Karpas-422 (cell line): ENCODE data around the gene SEMG2. TPM values are rescaled to one million over a fixed set of nuclear protein-coding genes. Genes with fewer than 3 reads are reported as not detected.

Source experiments
- DNase-seq: peaks from one replicate; pipeline ENCODE4 v3.0.0-alpha.2; 2015
- H2AFZ ChIP-seq: fragments of 200-600 bp; sonication (generic); 2 replicates; pipeline ENCODE4 v1.6.1; 2014; ENCODE audit warnings: antibody characterized with exemption, low read length, mixed read lengths
- H3K27ac ChIP-seq: fragments of 200-600 bp; sonication (generic); 2 replicates; pipeline ENCODE4 v1.5.1; 2014; ENCODE audit warnings: mild to moderate bottlenecking, low read length, moderate library complexity
- H3K27me3 ChIP-seq: fragments of 200-600 bp; sonication (generic); 2 replicates; pipeline ENCODE4 v1.6.1; 2014; ENCODE audit warnings: low read length, mixed read lengths
- H3K36me3 ChIP-seq: fragments of 200-600 bp; sonication (generic); 2 replicates; pipeline ENCODE4 v1.6.1; 2014; ENCODE audit warnings: low read length, mixed read lengths; ENCODE audit not compliant: insufficient read depth
- H3K4me1 ChIP-seq: fragments of 200-600 bp; sonication (generic); 2 replicates; pipeline ENCODE4 v1.6.1; 2014; ENCODE audit warnings: mild to moderate bottlenecking, low read length, mixed read lengths
- H3K4me2 ChIP-seq: fragments of 200-600 bp; sonication (generic); 2 replicates; pipeline ENCODE4 v1.6.1; 2014; ENCODE audit warnings: low read length, low read depth, mild to moderate bottlenecking; ENCODE audit not compliant: poor library complexity, severe bottlenecking
- H3K4me3 ChIP-seq: fragments of 200-600 bp; sonication (generic); 2 replicates; pipeline ENCODE4 v1.5.1; 2014; ENCODE audit warnings: mild to moderate bottlenecking, antibody characterized with exemption, low read length, mixed read lengths
- H3K79me2 ChIP-seq: fragments of 200-600 bp; sonication (generic); 2 replicates; pipeline ENCODE4 v1.6.1; 2014; ENCODE audit warnings: mild to moderate bottlenecking, low read length, mixed read lengths
- H3K9ac ChIP-seq: fragments of 200-600 bp; sonication (generic); 2 replicates; pipeline ENCODE4 v1.6.0; 2014; ENCODE audit warnings: low read length
- H3K9me2 ChIP-seq: fragments of 200-600 bp; sonication (generic), shearing (Covaris generic); replicated peaks from 2 replicates; pipeline ENCODE4 v1.6.0; 2014; ENCODE audit warnings: mild to moderate bottlenecking, low read length, moderate library complexity; ENCODE audit not compliant: insufficient read depth
- H3K9me3 ChIP-seq: fragments of 300-700, 200-600 bp; sonication (generic); 2 replicates; pipeline ENCODE4 v1.6.1; 2014; ENCODE audit warnings: low read length, mixed read lengths
- H4K20me1 ChIP-seq: fragments of 200-600 bp; sonication (generic); 2 replicates; pipeline ENCODE4 v1.6.1; 2014; ENCODE audit warnings: mild to moderate bottlenecking, antibody characterized with exemption, low read length, low read depth; ENCODE audit not compliant: insufficient read depth
- total RNA-seq: library from RNA; depleted of rRNA; stranded (reverse); fragments of >200 nt; shearing (Covaris generic); gene quantifications from 2 replicates; pipeline ENCODE4 v1.2.3, GENCODE V29; 2014; ENCODE audit warnings: low replicate concordance; rRNA removed

SEMG2 gene, protein sequence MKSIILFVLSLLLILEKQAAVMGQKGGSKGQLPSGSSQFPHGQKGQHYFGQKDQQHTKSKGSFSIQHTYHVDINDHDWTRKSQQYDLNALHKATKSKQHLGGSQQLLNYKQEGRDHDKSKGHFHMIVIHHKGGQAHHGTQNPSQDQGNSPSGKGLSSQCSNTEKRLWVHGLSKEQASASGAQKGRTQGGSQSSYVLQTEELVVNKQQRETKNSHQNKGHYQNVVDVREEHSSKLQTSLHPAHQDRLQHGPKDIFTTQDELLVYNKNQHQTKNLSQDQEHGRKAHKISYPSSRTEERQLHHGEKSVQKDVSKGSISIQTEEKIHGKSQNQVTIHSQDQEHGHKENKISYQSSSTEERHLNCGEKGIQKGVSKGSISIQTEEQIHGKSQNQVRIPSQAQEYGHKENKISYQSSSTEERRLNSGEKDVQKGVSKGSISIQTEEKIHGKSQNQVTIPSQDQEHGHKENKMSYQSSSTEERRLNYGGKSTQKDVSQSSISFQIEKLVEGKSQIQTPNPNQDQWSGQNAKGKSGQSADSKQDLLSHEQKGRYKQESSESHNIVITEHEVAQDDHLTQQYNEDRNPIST
- not detected in 2 replicates for total RNA-seq

DNA sequence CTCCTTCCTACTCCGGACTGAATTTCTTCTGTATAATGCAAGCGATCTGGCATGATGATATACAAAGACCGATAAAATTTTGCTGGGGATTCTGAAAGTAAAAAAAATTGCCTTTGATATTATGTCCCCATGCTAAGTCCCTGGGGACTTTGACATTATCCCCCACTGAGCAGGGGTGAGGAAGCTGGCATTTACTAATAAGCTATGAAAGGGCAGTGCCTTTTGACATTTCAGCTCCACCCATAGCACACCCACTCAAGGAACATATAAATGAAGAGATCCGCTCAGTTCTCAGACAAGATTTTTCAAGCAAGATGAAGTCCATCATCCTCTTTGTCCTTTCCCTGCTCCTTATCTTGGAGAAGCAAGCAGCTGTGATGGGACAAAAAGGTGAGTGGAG lies at the start of gene SEMG2:
Gene SEMG2 (plus strand): TSS at position 298 of the 400 bp plus-strand sequence. CDS start 17 bp downstream, at position 315.
- Histone ChIP-seq H3K4me1 (no peaks in the 10 kb centered on the region), H4K20me1 (no peaks in the 10 kb centered on the region), H3K79me2 (no peaks in the 10 kb centered on the region), H3K9ac (no peak within 1 kb of the TSS), H3K4me2 (no peak within 1 kb of the TSS), H3K9me2 (no peaks in the 10 kb centered on the region), H3K27me3 (no peaks in the 10 kb centered on the region), H3K36me3 (no peaks in the 10 kb centered on the region), H3K9me3 (no peaks in the 10 kb centered on the region), H3K4me3 (no peak within 1 kb of the TSS), H2AFZ (no peak within 1 kb of the TSS), H3K27ac (no peak within 1 kb of the TSS)
- DNase-seq, result no peak

DNA sequence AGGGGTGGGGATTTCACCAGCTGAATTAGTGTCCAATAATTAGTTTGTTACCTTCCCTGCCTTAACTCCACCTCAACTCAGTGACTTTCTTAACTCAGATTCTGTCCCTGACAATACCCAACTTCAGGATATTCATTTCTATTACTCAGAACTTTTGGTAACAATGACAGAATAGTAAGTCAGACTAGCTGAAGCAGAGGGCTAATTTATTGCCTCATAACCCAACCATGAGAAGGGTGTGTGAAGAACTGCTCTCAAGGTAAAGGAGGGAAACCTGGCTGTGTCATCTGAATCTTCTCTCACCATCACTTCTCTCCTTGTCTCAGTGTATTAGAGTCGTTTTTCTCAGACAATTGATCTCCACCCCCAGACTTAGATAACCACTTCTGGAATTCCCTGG lies 47.7 kb upstream of the SEMG2 start:
- H3K27me3 ChIP-seq, result no peaks in the 10 kb centered on the region
- H3K4me3 ChIP-seq, result no peak overlapping the region
- H3K4me1 ChIP-seq, result no peaks in the 10 kb centered on the region
- no peak overlapping the region for H2AFZ ChIP-seq
- DNase-seq, result no peak
- H3K36me3 ChIP-seq, result no peaks in the 10 kb centered on the region
- no peak overlapping the region for H3K27ac ChIP-seq
- H3K9ac ChIP-seq, result no peak overlapping the region
- no peaks in the 10 kb centered on the region for H3K79me2 ChIP-seq
- no peaks in the 10 kb centered on the region for H3K9me3 ChIP-seq
- H4K20me1 ChIP-seq, result no peaks in the 10 kb centered on the region
- no peaks in the 10 kb centered on the region for H3K9me2 ChIP-seq
- no peak overlapping the region for H3K4me2 ChIP-seq

DNA sequence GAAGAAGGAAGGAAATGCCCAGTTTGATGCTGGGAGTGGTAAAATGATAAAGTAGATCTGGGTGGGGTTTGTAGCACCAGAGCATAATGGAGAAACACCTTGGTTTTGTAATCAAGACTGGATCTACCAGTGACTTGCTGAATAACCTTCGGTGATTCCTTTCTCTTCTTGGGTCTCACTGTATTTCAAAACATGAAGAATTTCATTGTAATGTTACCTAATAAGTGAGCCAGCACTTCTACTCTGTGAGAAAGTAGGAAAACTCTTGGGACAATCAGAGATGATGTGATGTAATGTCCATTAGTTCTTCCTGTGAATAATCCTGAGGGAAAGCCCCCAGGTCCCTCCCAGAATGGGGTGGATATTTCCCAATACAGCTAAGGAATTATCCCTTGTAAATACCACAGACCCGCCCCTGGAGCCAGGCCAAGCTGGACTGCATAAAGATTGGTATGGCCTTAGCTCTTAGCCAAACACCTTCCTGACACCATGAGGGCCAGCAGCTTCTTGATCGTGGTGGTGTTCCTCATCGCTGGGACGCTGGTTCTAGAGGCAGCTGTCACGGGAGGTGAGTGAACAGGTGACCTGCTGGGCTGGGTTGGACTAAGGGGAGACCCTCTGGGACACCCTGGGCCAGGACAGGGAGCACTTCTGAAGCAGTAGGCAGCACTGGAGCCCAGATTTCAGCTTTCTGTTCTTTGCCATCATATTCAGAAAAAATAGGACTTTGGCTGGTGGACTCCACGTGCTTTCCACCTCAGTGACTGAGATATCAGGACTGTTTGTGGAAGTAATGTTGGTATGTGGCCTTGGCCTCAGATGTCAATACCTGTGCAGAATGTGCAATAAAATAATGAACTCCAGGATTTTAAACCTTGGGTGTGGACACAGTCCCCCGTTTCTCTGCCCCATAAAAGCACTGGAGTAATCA lies 46.5 kb upstream of the SEMG2 start, which contains the start of gene PI3:
Gene PI3 (plus strand): TSS at position 469 of the 931 bp plus-strand sequence. CDS start 21 bp downstream, at position 490.
- Histone ChIP-seq H3K4me2 (no peak within 1 kb of the TSS), H4K20me1 (no peaks in the 10 kb centered on the region), H3K9ac (no peak within 1 kb of the TSS), H3K27me3 (no peaks in the 10 kb centered on the region), H3K9me3 (no peaks in the 10 kb centered on the region), H3K27ac (no peak within 1 kb of the TSS), H3K36me3 (no peaks in the 10 kb centered on the region), H2AFZ (no peak within 1 kb of the TSS), H3K79me2 (no peaks in the 10 kb centered on the region), H3K4me1 (no peaks in the 10 kb centered on the region), H3K9me2 (no peaks in the 10 kb centered on the region), H3K4me3 (no peak within 1 kb of the TSS)
- DNase-seq, result no peak

DNA sequence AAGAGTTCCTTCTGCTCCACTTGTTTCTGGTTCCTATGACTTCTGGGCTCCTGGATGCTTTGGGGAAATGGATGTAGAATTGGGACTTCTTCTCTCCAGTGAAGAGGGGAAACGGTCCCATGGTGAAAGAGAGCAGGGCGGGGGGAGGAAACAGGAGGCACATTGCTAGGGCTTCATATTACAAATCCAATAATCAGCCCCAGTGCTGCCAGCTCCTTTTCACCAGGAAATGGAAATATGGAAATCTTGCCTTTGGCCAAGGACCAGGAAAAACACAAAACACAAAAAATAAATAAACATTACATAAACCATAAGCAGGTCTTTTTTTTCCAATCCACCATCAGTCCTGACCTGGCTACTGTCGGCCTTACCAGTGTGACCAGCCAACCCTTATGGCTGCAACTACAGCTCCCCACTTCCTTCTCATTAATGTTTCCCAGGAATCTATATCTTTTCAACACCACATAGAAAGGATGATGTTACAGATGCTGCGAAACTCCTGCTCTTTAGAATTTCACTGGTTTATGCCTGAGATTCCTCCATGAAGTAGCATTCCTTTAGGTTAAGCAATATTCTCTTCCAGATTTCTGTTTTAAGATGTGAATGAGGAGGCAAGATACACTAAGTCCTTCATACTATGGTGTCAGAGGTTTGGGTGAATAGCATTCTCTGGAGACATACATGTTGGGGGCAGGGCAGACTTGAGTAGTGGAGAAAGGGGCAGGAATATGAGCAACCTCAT lies 44.5 kb upstream of the SEMG2 start:
- no peaks in the 10 kb centered on the region for H3K79me2 ChIP-seq
- H3K4me3 ChIP-seq, result no peak overlapping the region
- no peaks in the 10 kb centered on the region for H3K27me3 ChIP-seq
- H3K4me2 ChIP-seq, result no peak overlapping the region
- H3K9me3 ChIP-seq, result no peaks in the 10 kb centered on the region
- no peak for DNase-seq
- no peak overlapping the region for H2AFZ ChIP-seq
- H3K9ac ChIP-seq, result no peak overlapping the region
- no peaks in the 10 kb centered on the region for H3K36me3 ChIP-seq
- no peaks in the 10 kb centered on the region for H3K4me1 ChIP-seq
- no peak overlapping the region for H3K27ac ChIP-seq
- H4K20me1 ChIP-seq, result no peaks in the 10 kb centered on the region
- no peaks in the 10 kb centered on the region for H3K9me2 ChIP-seq

DNA sequence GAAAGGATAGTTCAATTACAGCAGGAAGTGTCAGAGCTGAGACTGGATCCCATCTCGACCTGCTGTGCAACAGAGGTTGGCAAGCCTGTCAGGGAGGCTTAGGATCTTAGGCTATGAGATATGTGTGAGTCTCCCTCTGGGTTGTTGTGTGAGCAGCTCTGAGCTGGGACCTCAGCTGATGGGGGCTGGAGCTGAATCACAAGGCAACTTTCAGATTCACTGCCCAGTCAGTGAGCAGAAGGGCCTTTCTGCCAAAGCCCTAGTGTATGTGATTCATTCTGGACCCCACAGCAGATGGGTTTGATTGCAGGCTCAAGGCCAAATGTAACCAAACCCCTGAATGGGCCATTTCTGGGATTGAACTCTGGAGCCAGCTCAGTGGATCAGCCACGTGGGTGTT lies 42.0 kb upstream of the SEMG2 start:
- H3K9me2 ChIP-seq, result no peaks in the 10 kb centered on the region
- no peaks in the 10 kb centered on the region for H3K9me3 ChIP-seq
- H4K20me1 ChIP-seq, result no peaks in the 10 kb centered on the region
- H3K36me3 ChIP-seq, result no peaks in the 10 kb centered on the region
- H3K4me2 ChIP-seq, result no peak overlapping the region
- no peak overlapping the region for H3K27ac ChIP-seq
- H3K4me3 ChIP-seq, result no peak overlapping the region
- DNase-seq, result no peak
- H3K4me1 ChIP-seq, result no peaks in the 10 kb centered on the region
- H3K9ac ChIP-seq, result no peak overlapping the region
- no peaks in the 10 kb centered on the region for H3K27me3 ChIP-seq
- H3K79me2 ChIP-seq, result no peaks in the 10 kb centered on the region
- no peak overlapping the region for H2AFZ ChIP-seq

DNA sequence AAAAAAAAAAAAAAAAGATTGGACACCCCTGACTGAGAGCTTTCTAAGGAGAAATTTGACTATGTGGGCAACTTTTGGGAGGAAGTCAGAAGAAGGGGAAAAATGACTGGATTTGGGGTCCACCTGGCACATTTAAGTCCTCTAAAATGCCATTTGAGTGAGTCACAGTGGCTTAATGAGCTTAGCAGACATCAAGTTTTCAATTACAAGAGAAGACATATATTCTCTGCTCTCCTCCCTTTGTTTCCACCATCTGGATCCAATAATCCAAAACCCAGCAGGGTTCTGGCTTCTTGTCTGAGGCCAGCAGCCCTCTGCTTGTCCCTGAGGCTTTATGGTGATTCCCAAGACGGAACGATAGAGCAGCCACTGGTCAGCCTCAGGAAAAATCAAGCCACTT lies 39.5 kb upstream of the SEMG2 start:
- Histone ChIP-seq H3K4me3 (no peak overlapping the region), H3K9ac (no peak overlapping the region), H4K20me1 (no peaks in the 10 kb centered on the region), H3K27ac (no peak overlapping the region), H3K9me3 (no peaks in the 10 kb centered on the region), H3K4me1 (no peaks in the 10 kb centered on the region), H2AFZ (no peak overlapping the region), H3K79me2 (no peaks in the 10 kb centered on the region), H3K4me2 (no peak overlapping the region), H3K9me2 (no peaks in the 10 kb centered on the region), H3K36me3 (no peaks in the 10 kb centered on the region), H3K27me3 (no peaks in the 10 kb centered on the region)
- DNase-seq, result no peak

DNA sequence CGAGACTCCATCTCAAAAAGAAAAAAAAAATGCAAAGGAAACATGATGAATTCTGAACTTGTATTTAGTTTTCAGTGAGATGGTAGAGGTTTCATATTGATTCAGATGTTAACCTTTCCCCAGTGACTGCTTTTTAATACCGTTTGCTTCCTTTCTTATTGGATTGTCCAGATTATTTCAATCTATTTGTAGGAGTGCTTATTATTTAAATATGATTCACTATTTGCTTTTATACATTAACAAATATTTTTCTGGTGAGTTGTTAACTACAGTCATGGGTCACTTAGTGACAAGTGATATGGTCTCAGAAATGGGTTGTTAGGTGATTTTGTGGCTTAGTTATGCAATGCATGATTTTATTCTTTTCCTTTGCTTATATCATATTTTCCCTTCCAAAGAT lies 38.1 kb upstream of the SEMG2 start:
- H3K36me3 ChIP-seq, result no peaks in the 10 kb centered on the region
- H2AFZ ChIP-seq, result no peak overlapping the region
- H3K4me2 ChIP-seq, result no peak overlapping the region
- no peak for DNase-seq
- H3K4me1 ChIP-seq, result no peaks in the 10 kb centered on the region
- H3K27ac ChIP-seq, result no peak overlapping the region
- H3K9me2 ChIP-seq, result no peaks in the 10 kb centered on the region
- no peaks in the 10 kb centered on the region for H4K20me1 ChIP-seq
- H3K9me3 ChIP-seq, result no peaks in the 10 kb centered on the region
- no peak overlapping the region for H3K4me3 ChIP-seq
- no peaks in the 10 kb centered on the region for H3K27me3 ChIP-seq
- no peak overlapping the region for H3K9ac ChIP-seq
- H3K79me2 ChIP-seq, result no peaks in the 10 kb centered on the region
